Measurements from ENCODE around the gene CD99.

CD99 gene

GRCh38 chrX:2694914-2695267 lies 3.8 kb downstream of the CD99 start:
- no peak for DNase-seq (ENCODE audit: low read depth)
- no peak for TF ChIP-seq CTCF (conservative IDR thresholded peaks at IDR 0.05; ENCODE audit: low read depth, low read length)
- H3K4me3 ChIP-seq (ENCODE audit: low read length) = no peak overlapping the region

GRCh38 chrX:2696698-2697215 lies 5.7 kb downstream of the CD99 start:
- TF ChIP-seq CTCF (conservative IDR thresholded peaks at IDR 0.05; ENCODE audit: low read depth, low read length) = no peak
- H3K4me3 ChIP-seq (ENCODE audit: low read length) = no peak overlapping the region
- no peak for DNase-seq (ENCODE audit: low read depth)

- no peak for TF ChIP-seq CTCF (conservative IDR thresholded peaks at IDR 0.05; ENCODE audit: low read depth, low read length)
- H3K4me3 ChIP-seq (ENCODE audit: low read length) = no peak overlapping the region
- no peak for DNase-seq (ENCODE audit: low read depth)
Observed at GRCh38 chrX:2697306-2697705, 6.2 kb downstream of the CD99 start.

- DNase-seq (ENCODE audit: low read depth) = no peak
- no peak for TF ChIP-seq CTCF (conservative IDR thresholded peaks at IDR 0.05; ENCODE audit: low read depth, low read length)
- H3K4me3 ChIP-seq (ENCODE audit: low read length) = no peak overlapping the region
Observed at GRCh38 chrX:2697741-2698299, 6.7 kb downstream of the CD99 start.

- no peak for TF ChIP-seq CTCF (conservative IDR thresholded peaks at IDR 0.05; ENCODE audit: low read depth, low read length)
- H3K4me3 ChIP-seq (ENCODE audit: low read length) = no peak overlapping the region
Observed at GRCh38 chrX:2698604-2699003, 7.5 kb downstream of the CD99 start.

GRCh38 chrX:2699959-2700358 lies 8.9 kb downstream of the CD99 start:
- no peak for TF ChIP-seq CTCF (conservative IDR thresholded peaks at IDR 0.05; ENCODE audit: low read depth, low read length)
- H3K4me3 ChIP-seq (ENCODE audit: low read length) = no peak overlapping the region
- DNase-seq (ENCODE audit: low read depth) = no peak

More at GRCh38 chrX:2698604-2699003, 7.5 kb downstream of the CD99 start:
- no peak for DNase-seq (ENCODE audit: low read depth)
